Measurements from ENCODE around the gene HASPIN.

DNA sequence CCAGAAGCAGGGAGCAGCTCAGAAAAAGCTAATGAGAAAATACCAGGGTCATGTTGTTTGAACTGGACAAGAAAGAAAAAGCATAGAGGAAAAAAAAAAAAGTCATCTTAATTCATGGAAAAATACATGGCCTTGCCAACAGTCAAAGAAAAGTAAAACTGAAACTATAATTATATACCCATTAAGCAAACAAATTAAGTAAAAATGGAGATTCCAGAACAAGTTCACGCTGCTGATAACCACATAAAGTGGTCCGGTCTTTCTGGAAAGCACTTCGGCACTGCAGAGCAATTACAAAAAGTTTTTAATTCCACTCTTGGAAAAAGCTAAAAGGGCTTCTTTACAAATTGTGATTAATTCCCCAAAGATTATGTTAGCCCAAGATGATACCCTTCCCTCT is 15.3 kb upstream of the HASPIN start:
- TF ChIP-seq, protein P1, sequence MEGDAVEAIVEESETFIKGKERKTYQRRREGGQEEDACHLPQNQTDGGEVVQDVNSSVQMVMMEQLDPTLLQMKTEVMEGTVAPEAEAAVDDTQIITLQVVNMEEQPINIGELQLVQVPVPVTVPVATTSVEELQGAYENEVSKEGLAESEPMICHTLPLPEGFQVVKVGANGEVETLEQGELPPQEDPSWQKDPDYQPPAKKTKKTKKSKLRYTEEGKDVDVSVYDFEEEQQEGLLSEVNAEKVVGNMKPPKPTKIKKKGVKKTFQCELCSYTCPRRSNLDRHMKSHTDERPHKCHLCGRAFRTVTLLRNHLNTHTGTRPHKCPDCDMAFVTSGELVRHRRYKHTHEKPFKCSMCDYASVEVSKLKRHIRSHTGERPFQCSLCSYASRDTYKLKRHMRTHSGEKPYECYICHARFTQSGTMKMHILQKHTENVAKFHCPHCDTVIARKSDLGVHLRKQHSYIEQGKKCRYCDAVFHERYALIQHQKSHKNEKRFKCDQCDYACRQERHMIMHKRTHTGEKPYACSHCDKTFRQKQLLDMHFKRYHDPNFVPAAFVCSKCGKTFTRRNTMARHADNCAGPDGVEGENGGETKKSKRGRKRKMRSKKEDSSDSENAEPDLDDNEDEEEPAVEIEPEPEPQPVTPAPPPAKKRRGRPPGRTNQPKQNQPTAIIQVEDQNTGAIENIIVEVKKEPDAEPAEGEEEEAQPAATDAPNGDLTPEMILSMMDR (IDR thresholded peaks at IDR 0.05; ENCODE audit: borderline replicate concordance, extremely low read depth, low read length, poor library complexity, severe bottlenecking): no peak
- TF ChIP-seq EZH2 (IDR thresholded peaks at IDR 0.05; ENCODE audit: borderline replicate concordance, low read depth, low read length, severe bottlenecking): no peak
